ENCODE measurements around the gene CACHD1. TPM values are rescaled to one million over a fixed set of nuclear protein-coding genes. Genes with fewer than 3 reads are reported as not detected.
"Not testable (repeated sequence)": the region's sequence is repeated elsewhere in the genome, so short reads cannot be mapped to it uniquely, and the experiment has no call there.

Gene CACHD1
- polyA plus RNA-seq, 5 donors, result 24.5 to 35.7 (median 34.4) TPM

GRCh38 chr1:64495878-64496277 is 25.9 kb downstream of the CACHD1 start:
- DNase-seq, result no peak

DNA sequence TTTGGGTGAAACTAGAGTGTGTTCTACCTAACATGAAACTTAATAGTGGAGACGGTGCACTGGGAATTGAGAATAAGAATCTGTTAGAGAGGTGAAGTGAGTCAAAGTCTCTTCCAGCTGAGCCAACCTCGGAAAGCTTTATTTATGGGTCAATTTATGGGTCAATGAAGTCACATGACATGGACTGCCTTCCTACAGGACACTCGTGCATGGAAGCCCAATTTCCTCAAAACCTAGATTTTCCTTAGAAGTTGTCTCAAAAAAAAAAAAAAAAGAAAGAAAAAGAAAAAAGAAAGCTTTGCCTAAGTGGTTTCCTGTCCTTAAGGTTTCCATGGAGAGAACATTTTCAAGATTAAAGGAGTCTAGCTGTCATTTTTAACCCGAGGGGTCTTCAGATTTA is 26.7 kb downstream of the CACHD1 start:
- DNase-seq, result no peak

DNA sequence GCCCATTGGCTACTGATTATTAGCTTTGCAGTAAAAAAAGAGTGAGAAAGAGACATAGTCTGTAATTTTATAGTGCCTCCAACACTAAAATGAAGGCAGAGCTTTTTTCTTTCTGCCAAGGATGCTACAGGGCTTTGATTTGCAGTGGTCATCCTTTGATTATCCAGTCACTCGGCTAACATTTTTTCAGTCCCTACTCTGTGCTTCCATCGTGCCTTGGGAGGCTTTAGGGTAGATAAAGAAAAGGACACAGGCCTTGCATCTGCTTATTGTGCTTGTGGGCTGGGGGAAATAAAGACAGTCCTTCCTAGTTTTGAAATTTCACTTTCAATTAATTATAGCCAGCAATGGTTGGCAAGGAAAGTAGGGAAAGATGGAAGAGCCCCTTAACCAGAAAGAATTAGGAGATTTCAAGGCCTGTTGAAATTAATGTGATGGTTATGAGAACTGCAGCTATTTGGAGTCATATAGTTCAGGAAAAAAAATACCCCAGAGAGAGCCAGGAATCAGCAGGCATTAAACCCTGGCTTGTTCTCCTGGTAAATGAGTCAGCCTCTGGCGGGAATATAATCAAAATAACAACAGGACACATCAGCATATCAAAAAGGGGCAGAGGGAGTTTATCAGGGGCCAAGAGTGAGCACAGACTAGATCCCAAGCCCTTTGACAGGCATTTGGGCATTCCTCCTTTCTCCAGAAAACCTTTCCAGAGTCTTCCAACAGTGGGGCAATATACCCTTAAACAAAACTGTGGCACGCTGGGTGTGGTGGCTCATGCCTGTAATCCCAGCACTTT is 27.4 kb downstream of the CACHD1 start:
- DNase-seq, result no peak

GRCh38 chr1:64498325-64498724 is 28.4 kb downstream of the CACHD1 start:
- no peak for DNase-seq

DNA sequence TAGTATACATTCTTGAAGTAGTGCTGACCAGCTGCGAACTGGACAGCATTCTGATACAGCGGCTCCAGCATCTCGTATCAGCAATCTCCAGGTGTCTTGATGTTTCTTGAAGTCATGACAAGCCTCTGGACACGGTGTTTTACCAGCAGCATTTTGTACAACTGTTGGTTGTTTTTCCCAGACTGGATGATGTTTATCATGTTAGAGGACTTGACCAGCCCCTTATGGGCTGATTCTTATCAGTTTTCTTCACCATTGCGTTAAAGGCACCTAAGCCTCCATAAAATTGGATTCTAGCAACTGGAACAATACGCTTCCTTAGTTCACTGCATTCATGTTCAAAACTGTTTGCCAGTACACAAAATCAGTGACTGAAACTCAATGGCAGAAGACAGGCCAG is 29.1 kb downstream of the CACHD1 start:
- no peak for DNase-seq

GRCh38 chr1:64499966-64500365 is 30.0 kb downstream of the CACHD1 start:
- DNase-seq, result no peak

- DNase-seq, result no peak
These were observed 32.2 kb downstream of the CACHD1 start for GRCh38 chr1:64502083-64502482.

DNA sequence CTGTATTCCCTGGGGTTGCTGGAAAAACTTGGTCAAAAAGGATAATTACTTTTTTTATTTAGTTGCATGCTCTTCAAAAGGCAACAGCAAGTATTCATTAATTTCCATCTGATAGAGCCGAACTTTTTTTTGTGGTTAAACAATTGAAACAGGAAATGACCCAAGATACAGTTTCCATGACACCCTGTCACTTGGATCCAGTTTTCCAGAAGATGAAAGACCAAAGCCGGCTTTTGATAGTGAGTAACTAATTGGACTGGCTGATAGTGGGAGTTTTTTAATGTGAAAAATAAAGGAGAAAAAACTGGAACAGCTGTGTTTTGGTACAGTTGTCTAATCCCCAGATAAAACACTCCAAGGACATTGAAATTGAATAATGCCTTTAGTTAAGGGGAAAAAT is 33.0 kb downstream of the CACHD1 start:
- peak in 1 of 2 donors; percentile 64 for DNase-seq

DNA sequence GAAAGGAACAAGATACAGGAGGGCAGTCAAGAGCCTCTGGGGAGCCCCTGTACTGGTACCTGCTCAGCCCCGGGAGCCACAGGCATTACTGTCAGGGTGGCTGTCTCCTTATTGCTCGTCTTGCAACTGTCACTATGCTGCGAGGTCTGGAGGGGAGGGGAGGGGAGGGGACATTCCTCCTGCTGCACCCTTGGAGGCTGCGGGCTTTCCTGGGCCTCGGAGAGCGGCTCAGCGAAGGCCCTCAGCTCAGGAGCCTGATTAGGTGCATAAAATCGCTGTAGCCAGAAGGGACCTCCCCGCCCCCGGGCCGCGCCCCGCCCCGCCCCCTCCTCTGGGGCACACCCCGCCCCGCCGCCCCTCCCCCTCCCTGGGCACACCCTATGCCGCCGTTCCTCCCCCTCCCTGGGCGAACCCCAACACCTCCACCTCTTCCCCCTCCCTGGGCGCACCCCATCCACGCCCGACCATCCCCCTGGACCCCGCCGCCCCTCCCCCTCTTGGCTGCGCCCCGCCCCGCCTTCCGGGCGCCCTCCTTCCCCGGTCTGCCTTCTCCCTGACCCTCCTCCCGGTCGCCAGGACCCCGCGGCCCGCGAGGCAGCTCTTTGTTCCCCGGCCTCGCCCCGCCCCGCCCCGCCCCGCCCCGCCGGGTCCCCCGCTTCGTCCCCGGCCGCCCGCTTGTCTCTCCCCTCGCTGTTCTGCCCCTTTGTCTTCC is 35.5 kb downstream of the CACHD1 start:
- no peak for DNase-seq

- DNase-seq, result no peak
These were observed 36.2 kb downstream of the CACHD1 start for GRCh38 chr1:64505944-64506655.

DNA sequence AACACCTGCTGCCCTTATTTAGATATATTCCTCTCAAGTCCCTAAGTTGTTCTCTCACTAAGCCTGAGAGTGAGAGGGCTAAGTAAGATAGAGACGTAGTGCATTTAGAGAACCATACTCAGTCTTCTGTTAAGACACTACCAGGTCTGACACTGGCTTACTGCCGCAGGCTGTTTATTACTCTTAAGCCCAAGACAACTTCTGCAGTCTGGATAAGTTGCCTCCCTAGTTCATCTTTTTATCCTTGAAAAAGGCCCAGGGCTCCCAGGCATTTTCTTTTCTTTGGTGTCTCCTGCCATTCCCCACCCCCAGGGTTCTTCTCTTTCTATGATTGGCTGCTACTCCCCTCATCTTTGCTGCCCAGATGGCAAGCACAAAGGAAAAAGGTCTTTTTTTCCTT is 38.7 kb downstream of the CACHD1 start:
- DNase-seq, result no peak

DNA sequence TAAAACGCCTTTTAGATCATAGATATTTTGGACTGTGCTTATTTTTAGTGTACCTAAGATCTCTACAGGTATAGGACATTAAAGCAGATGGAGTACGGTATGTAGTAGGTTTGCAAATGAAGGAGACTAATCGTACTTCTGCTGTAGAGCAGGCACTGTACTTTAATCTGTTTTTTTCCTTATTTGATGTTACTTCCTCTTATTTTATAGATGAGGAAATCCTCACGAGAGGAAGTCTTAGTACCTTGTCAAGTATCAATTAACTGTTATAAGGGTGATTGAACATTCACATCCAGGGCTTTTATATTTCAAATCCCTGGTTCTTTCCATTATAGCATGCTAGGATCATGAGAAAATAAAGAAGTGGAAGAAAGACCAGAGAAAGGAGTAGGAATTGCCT is 41.1 kb downstream of the CACHD1 start:
- DNase-seq, result no peak

GRCh38 chr1:64512206-64512605 is 42.3 kb downstream of the CACHD1 start:
- DNase-seq, result not testable (repeated sequence)

- no peak for DNase-seq
These were observed 43.6 kb downstream of the CACHD1 start for GRCh38 chr1:64513545-64513944.

DNA sequence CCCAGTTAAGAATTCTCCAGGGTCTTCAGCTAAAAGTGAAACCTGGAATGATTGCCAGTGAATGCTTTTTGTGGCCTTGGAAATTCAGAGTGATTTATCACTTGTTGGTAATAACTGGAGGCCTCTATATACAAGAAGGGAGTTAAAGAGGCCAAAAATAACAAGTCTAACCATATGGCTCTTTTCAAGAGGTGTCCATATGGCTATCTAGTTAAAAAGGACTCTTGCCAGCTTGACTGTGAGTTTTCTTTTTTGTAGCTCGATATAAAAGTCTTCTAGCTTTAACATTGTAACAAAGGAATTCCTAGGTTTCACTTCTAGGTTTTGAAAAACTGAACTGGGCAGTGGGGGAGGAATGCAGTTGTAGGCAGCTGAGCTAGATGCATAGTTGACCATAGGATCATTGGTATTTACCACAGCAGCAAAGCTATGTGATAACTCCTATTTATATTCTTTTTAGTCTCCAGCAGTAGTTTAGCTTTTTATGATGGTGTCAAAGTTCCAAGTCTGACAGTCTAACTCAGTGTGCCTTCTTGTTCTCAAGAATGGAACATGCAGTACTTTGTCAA is 44.4 kb downstream of the CACHD1 start:
- DNase-seq, result peak; percentile 75 to 81

GRCh38 chr1:64515427-64515826 is 45.5 kb downstream of the CACHD1 start:
- peak in 1 of 2 donors; percentile 70 for DNase-seq

DNA sequence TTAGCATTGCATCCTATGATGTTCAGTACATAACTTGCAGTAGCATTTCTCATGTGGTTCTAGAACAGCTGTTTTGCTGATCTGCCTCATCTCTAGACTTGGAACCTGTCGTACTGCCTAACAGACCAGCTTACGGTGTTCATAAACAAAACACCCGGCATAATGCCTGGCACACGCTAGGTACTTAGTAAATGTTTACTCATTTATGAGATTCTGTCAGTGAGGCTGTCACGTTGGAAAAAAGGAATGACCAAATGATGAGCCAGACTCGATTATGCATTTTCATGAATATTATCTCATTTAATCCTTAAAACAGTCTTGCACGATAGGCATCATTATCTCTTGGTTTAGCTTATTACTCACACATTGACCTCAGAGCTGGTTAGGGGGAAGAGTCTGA is 46.4 kb downstream of the CACHD1 start:
- DNase-seq, result no peak

GRCh38 chr1:64516803-64517568 is 47.1 kb downstream of the CACHD1 start:
- DNase-seq, result no peak

DNA sequence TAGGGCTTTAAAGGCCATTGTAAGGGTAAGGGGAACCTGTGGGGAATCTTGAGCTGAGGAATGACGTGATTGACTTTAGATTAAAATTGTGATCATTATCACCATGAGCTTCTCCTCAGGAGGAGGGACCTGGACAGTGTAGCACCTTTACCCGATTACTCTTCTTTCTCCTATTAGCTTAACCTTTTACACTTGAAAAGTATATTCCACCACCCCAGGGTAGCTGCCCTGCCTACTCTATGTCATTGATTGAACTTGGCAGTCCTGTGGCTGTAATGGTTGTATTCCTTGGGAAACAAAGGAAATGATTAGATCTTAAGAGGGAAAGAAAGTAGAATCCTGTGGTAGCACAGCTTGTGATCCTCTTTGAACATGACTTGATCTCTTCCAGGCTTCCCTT is 47.7 kb downstream of the CACHD1 start:
- DNase-seq, result no peak

DNA sequence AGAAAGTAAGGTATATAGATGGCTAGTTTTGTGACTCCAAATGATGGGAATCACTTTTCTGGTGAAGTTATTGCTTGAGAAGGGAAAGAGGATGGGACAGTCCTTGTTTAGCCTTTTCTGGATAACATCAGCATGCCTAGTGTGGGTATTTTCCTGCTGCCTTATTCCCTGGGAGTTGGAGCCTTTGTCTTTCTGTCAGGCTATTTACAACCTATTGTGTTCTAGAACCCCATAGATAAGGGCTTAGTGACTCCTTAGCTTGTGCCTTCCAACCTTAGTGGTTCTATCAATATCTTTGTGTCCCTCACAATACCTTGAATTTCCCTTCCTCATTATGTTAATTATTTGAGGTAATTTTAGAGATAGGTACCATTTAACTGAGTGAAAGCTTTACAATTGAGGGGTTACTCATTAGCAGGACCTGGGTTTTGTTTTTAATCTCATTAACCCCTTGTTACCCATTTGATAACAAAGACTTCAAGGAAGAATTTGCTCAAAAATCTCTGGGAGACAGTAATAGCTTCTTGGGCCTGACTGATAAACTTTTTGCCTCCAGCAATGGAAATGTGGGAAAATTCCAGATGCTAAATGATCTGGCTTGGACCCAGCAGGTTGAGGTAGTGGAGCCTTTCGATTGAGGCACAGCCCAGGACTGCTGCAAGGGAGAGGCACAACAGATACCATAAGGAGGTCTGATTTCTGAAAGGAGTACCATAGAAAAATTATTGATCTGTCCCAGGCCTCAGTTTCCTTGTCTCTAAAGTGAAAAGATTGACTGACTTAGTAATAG is 49.0 kb downstream of the CACHD1 start:
- no peak for DNase-seq

- DNase-seq, result no peak
These were observed 50.0 kb downstream of the CACHD1 start for GRCh38 chr1:64519901-64520300.

Data from right lung (tissue), 5 donors.